CD14-positive monocyte (primary cell): ENCODE results near the gene ZSWIM3. TPM values are rescaled to one million over a fixed set of nuclear protein-coding genes. Genes with fewer than 3 reads are reported as not detected.
"Not testable (repeated sequence)": the region's sequence is repeated elsewhere in the genome, so short reads cannot be mapped to it uniquely, and the experiment has no call there.

Experiments used
- DNase-seq, 3 donors: peaks; one replicate each; pipeline ENCODE4 v3.0.0-alpha.2; 2011 to 2022
- H2AFZ ChIP-seq: 2 replicates; pipeline ENCODE4 v1.6.0; 2012; ENCODE audit warnings: mild to moderate bottlenecking, low read depth, low read length, inconsistent platforms; ENCODE audit not compliant: insufficient read depth, poor library complexity, severe bottlenecking
- H3K27ac ChIP-seq, 2 donors: 1 replicate in 1 of 2; 2 replicates in 1 of 2; pipeline ENCODE4 v1.5.1; 2012 to 2013; ENCODE audit warnings: low read length in 2 of 2, control low read depth in 1 of 2, inconsistent platforms in 1 of 2, low read depth in 1 of 2, mild to moderate bottlenecking in 1 of 2
- H3K27me3 ChIP-seq, 2 donors: one replicate each; pipeline versions ENCODE4 v1.6.0 to v1.6.1; 2011 to 2013; ENCODE audit warnings: low read length in 2 of 2; ENCODE audit not compliant: control insufficient read depth in 2 of 2, insufficient read depth in 2 of 2
- H3K36me3 ChIP-seq, 2 donors: replicated peaks in 1 of 2; 1 replicate in 1 of 2; 2 replicates in 1 of 2; pipeline versions ENCODE4 v1.5.1 to v1.6.1; 2012 to 2013; ENCODE audit warnings: low read length in 2 of 2, control low read depth in 1 of 2, inconsistent platforms in 1 of 2, mild to moderate bottlenecking in 1 of 2; ENCODE audit not compliant: insufficient read depth in 2 of 2, control insufficient read depth in 1 of 2
- H3K4me1 ChIP-seq, 2 donors: 1 replicate in 1 of 2; 2 replicates in 1 of 2; pipeline versions ENCODE4 v1.5.1 to v1.6.1; 2012 to 2013; ENCODE audit warnings: low read length in 2 of 2, control low read depth in 1 of 2, inconsistent platforms in 1 of 2, mild to moderate bottlenecking in 1 of 2, moderate library complexity in 1 of 2; ENCODE audit not compliant: insufficient read depth in 2 of 2, control insufficient read depth in 1 of 2
- H3K4me2 ChIP-seq: replicated peaks from 2 replicates; pipeline ENCODE3; 2012; ENCODE audit warnings: low read length, moderate library complexity, mild to moderate bottlenecking; ENCODE audit not compliant: poor library complexity, severe bottlenecking; ENCODE audit errors: extremely low read depth
- H3K4me3 ChIP-seq, 3 experiments: fragments of 200-600 bp in 1 of 3; sonication (generic) in 1 of 3; replicated peaks in 1 of 3; 1 replicate in 2 of 3; 2 replicates in 1 of 3; pipeline ENCODE4 v1.5.1; 2011 to 2013; ENCODE audit warnings: low read length in 3 of 3, mild to moderate bottlenecking in 3 of 3, control low read depth in 2 of 3, low read depth in 2 of 3, inconsistent platforms in 1 of 3, moderate library complexity in 1 of 3
- H3K79me2 ChIP-seq: 2 replicates; pipeline ENCODE4 v1.6.0; 2012; ENCODE audit warnings: mild to moderate bottlenecking, control low read depth, inconsistent platforms, low read length, moderate library complexity; ENCODE audit not compliant: insufficient read depth
- H3K9ac ChIP-seq: 2 replicates; pipeline ENCODE4 v1.6.0; 2017; ENCODE audit warnings: low read length, mild to moderate bottlenecking; ENCODE audit not compliant: insufficient read depth, poor library complexity, severe bottlenecking
- H3K9me3 ChIP-seq, 2 donors: replicated peaks in 1 of 2; 1 replicate in 1 of 2; 2 replicates in 1 of 2; pipeline versions ENCODE4 v1.5.1 to v1.6.1; 2012 to 2013; ENCODE audit warnings: low read length in 2 of 2, control low read depth in 1 of 2; ENCODE audit not compliant: control insufficient read depth in 1 of 2, insufficient read depth in 1 of 2
- H4K20me1 ChIP-seq: 2 replicates; pipeline ENCODE4 v1.6.0; 2012; ENCODE audit warnings: mild to moderate bottlenecking, low read length, control low read depth, moderate library complexity; ENCODE audit not compliant: insufficient read depth
- H3K27ac Mint-ChIP-seq, 7 donors: one replicate each; pipeline ENCODE4 v1.8.0; 2020; ENCODE audit warnings: mild to moderate bottlenecking in 7 of 7, mixed read lengths in 7 of 7, moderate library complexity in 6 of 7, inconsistent platforms in 2 of 7
- H3K27me3 Mint-ChIP-seq, 3 donors: one replicate each; pipeline ENCODE4 v1.8.0; 2021 to 2022; ENCODE audit warnings: low read depth in 3 of 3, mild to moderate bottlenecking in 3 of 3, mixed read lengths in 3 of 3, moderate library complexity in 3 of 3, inconsistent platforms in 1 of 3
- H3K36me3 Mint-ChIP-seq, 2 donors: one replicate each; pipeline ENCODE4 v1.8.0; 2020; ENCODE audit warnings: mixed read lengths in 2 of 2, inconsistent platforms in 1 of 2, mild to moderate bottlenecking in 1 of 2
- H3K4me1 Mint-ChIP-seq: one replicate; pipeline ENCODE4 v1.8.0; 2020; ENCODE audit warnings: mild to moderate bottlenecking, mixed read lengths
- H3K4me3 Mint-ChIP-seq, 2 donors: one replicate each; pipeline ENCODE4 v1.8.0; 2020; ENCODE audit warnings: mild to moderate bottlenecking in 2 of 2, mixed read lengths in 2 of 2, moderate library complexity in 1 of 2
- H3K9me3 Mint-ChIP-seq, 7 donors: one replicate each; pipeline ENCODE4 v1.8.0; 2020 to 2022; ENCODE audit warnings: mixed read lengths in 7 of 7, mild to moderate bottlenecking in 6 of 7, moderate library complexity in 6 of 7, inconsistent platforms in 2 of 7
- CTCF ChIP-seq: fragments of 200-600 bp; IDR thresholded peaks from one replicate; pipeline ENCODE4 v1.8.0; 2022; ENCODE audit warnings: antibody characterized with exemption, mild to moderate bottlenecking
- WGBS: methylation state at CpG from one replicate; pipeline ENCODE4 v1.1.5; 2013; ENCODE audit warnings: missing lambda C conversion rate; ENCODE audit not compliant: insufficient coverage; 5-methylcytosine and 5-hydroxymethylcytosine counted together
- intact Hi-C, 2 donors: fragments of 100-400 bp; cut with micrococcal nuclease; formaldehyde crosslinking; loops; one replicate each; pipeline versions ENCODE4 v1.15.0 to v1.15.1; 2023
- polyA plus RNA-seq, 3 donors: library from polyadenylated mRNA; depleted of rRNA in 1 of 3; unstranded in 2 of 3; stranded (reverse) in 1 of 3; fragments of 300-500 nt in 2 of 3; fragments of >200 nt in 1 of 3; fragmentation: Illumina TruSeq in 2 of 3; gene quantifications; 1 replicate in 2 of 3; 2 replicates in 1 of 3; pipeline ENCODE4 v1.2.3, GENCODE V29; 2012 to 2021

ZSWIM3 gene
- polyA plus RNA-seq, 3 donors = 0.29 to 1.5 (median 0.64) TPM

- Histone ChIP-seq H3K9me3 (no peaks in the 10 kb centered on the region), H3K4me2 (no peak overlapping the region), H4K20me1 (no peaks in the 10 kb centered on the region), H3K9ac (no peak overlapping the region), H3K79me2 (no peaks in the 10 kb centered on the region), H3K27me3 (no peaks in the 10 kb centered on the region), H2AFZ (no peak overlapping the region), H3K4me1 (no peaks in the 10 kb centered on the region), H3K27ac (no peak overlapping the region), H3K36me3 (peaks cover 21% of the 10 kb centered on the region in 2 donors), H3K4me3 (no peak overlapping the region)
- Mint-ChIP-seq H3K4me3 (no peak overlapping the region), H3K4me1 (no peaks in the 10 kb centered on the region), H3K27me3 (no peaks in the 10 kb centered on the region), H3K27ac (no peak overlapping the region), H3K9me3 (no peaks in the 10 kb centered on the region), H3K36me3 (peaks cover 33 to 38% of the 10 kb centered on the region in 2 donors)
- WGBS = no CpG with 5 or more reads among the region's 1 CpG
- no peak for TF ChIP-seq CTCF
- no peak for DNase-seq
- intact Hi-C loops = no loop called here
Observed at GRCh38 chr20:45873409-45874103, 16.1 kb downstream of the ZSWIM3 start.

GRCh38 chr20:45874104-45874481, 16.7 kb downstream of the ZSWIM3 start:
- H3K27me3 Mint-ChIP-seq, H3K4me1 Mint-ChIP-seq, H3K4me2 ChIP-seq, H3K9me3 ChIP-seq, H2AFZ ChIP-seq, H4K20me1 ChIP-seq, H3K9me3 Mint-ChIP-seq, H3K4me3 Mint-ChIP-seq, H3K27ac ChIP-seq, DNase-seq, H3K9ac ChIP-seq, intact Hi-C loops, H3K4me3 ChIP-seq, H3K27me3 ChIP-seq, H3K27ac Mint-ChIP-seq, H3K4me1 ChIP-seq, H3K79me2 ChIP-seq: not testable (repeated sequence)
- 98% methylated on average over 6 of the region's 10 CpGs for WGBS
- H3K36me3 Mint-ChIP-seq = peaks cover 35 to 43% of the 10 kb centered on the region in 2 donors
- peaks cover 22 to 24% of the 10 kb centered on the region in 2 donors for H3K36me3 ChIP-seq
